G401 (cell line): ENCODE results near the gene STEEP1. TPM values are rescaled to one million over a fixed set of nuclear protein-coding genes. Genes with fewer than 3 reads are reported as not detected.

Experiments used
- DNase-seq: peaks from one replicate; pipeline ENCODE4 v3.0.0-alpha.2; 2015; ENCODE audit warnings: low spot score
- in situ Hi-C: cut with HindIII; loops from 2 replicates; pipeline ENCODE4 v1.10.0; 2016; ENCODE audit warnings: low sequenced_read_pairs, mixed read lengths
- total RNA-seq: library from RNA; depleted of rRNA; stranded (reverse); fragments of >200 nt; shearing (Covaris generic); gene quantifications from 2 replicates; pipeline ENCODE4 v1.2.3, GENCODE V29; 2014; rRNA removed

STEEP1 gene
- 22.1 and 36.2 TPM in 2 replicates for total RNA-seq

DNA sequence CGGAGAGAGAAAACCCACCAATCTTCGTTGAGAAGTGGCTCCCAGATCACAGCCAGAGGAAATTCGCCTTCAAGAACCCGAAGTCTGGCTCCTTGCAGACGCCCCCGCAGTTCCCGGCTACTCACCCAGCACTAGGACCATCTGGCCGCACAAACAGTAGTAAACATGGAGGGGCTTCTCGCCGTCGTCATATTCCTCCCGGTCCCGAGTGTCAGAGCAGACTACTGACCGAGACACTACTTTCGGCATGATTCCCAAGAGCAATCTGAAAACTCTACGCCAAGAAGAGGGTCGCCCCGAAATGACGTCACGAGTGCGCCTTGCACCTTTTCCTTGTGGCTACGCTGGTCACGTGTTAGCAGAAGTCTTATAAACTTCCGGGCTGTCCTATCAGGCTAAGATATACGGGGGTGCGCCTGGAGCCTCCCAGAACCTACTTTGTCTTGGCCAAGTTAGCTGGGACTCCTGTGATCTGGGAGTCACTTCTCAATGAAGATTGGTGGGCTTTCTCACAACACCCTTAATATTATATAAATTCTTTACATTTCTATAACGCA is at the start of gene STEEP1:
TSS of gene STEEP1 (minus strand) at position 303 of the 557 bp plus-strand sequence. CDS start at position 249, 54 bp downstream.
- peak; percentile 85 for DNase-seq
- in situ Hi-C loops: no loop called here

- no peak for DNase-seq
- in situ Hi-C loops: no loop called here
Measured at GRCh38 chrX:119614776-119615175, 49.6 kb upstream of the STEEP1 start.

- in situ Hi-C loops: no loop called here
Measured at GRCh38 chrX:119607018-119607389, 41.8 kb upstream of the STEEP1 start.

DNA sequence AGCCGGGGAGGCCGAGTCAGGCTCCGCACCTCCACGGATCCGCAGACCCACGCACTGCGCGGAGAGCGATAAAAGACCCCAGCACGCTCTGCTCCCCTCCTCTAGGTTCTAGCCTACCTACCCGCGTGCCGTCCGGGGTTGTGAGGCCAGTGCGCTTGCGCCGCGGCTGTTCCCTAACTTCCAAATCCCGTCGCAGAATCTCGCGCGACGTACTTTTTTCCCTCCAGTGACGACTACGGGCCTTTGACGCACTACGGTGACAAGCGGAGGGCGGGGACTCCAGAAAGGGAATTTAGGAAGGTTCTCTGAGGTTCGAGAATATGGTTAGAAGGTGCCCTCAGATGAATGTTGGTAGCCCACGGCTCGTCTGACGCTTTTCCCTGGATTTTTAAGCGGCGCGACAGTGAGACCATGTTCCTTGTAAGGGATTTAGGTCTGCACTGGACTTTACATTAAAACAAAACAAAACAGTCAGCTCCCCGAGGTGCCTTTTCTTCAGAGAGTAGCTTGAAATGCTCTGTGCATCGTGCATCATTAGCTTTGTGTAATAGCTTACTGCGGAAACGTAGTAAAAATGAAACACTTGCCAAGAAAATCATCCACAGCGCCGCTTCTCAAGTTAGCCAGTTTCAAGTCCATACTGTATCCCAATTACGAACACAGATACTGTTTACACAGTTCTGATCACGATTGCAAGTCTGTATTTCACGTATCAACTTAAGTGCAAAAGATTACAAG is 41.2 kb upstream of the STEEP1 start, which contains the start of gene NKRF:
TSS of gene NKRF (minus strand) at position 145 of the 738 bp plus-strand sequence.
- in situ Hi-C loops: no loop called here

More at GRCh38 chrX:119607018-119607389, 41.8 kb upstream of the STEEP1 start:
- DNase-seq: no peak

DNA sequence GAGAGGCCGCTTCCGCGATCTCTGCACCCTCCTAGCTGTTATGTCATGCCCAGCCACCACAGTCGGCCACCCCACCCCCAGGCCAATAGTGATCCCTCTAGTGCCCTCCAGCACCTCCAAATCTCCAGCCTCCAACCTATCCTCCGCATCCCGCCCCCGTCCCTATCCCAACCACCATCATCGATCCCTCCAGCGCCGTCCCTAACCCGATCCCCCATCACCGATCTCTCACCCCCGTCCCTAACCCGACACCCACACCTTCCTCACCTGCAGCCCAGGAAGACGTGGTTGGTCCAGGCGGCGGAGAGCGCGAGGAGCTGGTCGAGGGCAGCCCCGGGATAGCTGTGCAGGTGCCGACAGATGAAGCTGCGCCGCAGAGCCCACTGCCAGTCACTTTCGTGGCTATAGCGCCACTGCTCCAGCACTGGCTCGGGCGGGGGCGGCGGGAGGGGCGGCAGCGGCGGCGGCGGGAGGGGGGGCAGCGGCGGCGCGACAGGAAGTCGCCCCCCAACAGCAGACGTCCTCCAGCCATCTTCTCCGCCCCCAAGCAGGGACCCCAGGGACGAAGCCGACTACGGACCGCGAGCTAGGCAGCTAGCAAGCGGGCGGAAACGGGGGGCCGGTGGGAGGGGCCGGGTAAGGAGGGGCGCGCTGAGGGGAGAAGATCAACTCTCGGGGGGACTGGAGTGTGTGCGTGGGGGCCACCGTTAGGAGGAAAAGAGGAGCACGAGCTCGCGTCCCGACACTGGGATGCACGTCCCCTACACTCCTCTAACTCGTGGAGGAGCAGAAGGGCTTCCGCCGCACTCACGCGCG is 40.5 kb upstream of the STEEP1 start:
- in situ Hi-C loops: no loop called here

More for the DNA sequence above, 41.2 kb upstream of the STEEP1 start, which contains the start of gene NKRF:
- DNase-seq: peak; percentile 92

DNA sequence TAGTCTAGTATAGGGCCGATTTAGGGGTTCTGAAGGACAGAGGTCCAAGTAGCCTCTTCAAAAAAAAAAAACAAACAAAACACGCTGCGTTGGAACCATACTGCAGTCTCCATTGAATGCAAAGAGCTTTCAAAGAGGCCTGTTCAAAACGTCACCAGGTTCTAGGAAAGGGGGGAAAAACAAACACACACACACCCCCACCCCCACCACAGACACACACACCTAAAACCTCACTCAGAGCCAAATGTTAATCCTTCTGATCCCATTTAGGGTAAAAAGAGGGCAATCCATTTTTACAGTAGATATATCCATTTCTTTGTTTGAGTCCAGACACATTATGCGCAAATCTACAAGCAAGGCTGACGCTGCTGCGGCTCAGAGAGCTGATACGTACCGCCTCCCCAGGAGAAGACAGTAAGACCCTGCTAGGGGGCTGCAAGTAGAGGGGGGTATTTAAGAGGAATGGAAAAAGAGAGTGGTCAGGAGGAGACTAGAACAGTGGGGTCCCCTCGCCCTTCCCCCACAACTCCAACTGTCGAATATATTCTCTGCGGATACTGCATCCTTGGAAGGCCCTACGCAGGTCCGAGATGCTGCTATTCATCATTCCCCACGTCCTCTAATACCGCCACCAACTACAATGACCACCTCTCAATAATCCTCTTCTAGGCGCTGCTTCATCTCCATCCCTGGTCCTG is 39.7 kb upstream of the STEEP1 start:
- DNase-seq: peak; percentile 33
- in situ Hi-C loops: no loop called here

More for the DNA sequence above, 40.5 kb upstream of the STEEP1 start:
- peak; percentile 37 for DNase-seq

DNA sequence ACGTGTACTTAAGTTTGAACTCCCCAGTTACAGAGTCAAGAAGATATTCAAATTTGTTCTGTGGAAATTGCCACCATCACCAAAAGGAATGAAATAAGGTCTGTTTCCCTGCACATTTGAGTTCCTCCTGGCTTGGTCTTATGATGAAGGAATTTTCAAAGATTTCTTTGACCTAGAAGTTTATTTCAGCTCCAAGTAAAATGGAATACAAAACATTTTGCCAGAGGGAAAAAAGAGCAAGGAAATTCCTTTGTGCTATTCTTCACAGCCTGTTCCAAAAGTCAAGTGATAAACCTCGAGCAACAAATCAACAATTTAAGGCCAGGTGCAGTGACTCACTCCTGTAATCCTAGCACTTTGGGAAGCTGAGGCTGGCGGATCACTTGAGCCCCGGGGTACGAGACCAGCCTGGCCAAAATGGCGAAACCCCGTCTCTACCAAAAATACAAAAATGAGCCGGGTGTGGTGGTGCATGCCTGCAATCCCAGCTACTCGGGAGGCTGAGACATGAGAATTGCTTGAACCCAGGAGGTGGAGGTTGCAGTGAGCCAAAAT is 37.6 kb upstream of the STEEP1 start:
- no peak for DNase-seq
- in situ Hi-C loops: no loop called here

- in situ Hi-C loops: no loop called here
- DNase-seq: no peak
Measured at GRCh38 chrX:119589810-119590209, 24.6 kb upstream of the STEEP1 start.

DNA sequence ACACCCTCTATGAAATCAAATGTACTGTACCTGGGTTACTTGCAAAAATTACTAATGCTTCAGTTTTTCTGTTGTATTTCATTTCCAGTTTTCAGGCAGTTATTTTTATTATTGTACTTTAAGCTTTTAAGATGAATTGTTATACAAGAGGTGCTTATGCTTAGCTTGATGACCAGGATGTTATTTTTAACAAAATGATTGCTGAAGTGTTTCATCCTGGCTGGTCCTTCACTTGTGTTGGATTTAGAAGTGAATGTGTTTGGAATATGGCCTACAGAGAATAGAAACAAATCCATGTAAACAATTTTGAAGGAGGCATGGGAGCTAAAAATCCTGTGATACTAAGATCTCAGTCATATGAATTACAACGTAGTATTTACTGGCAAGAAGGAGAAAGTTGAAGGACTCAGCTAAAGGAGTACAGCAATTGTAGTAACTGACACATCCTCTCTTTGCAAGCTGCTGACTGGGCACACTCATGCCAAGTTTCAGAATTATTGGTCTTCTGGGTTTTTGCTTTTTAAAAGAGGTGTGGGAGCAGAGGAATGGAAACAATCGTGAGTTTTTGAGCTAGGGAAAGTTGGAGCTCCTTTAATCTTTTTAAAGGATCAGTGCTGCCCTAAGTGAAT is 18.3 kb upstream of the STEEP1 start:
- DNase-seq: no peak
- in situ Hi-C loops: no loop called here

DNA sequence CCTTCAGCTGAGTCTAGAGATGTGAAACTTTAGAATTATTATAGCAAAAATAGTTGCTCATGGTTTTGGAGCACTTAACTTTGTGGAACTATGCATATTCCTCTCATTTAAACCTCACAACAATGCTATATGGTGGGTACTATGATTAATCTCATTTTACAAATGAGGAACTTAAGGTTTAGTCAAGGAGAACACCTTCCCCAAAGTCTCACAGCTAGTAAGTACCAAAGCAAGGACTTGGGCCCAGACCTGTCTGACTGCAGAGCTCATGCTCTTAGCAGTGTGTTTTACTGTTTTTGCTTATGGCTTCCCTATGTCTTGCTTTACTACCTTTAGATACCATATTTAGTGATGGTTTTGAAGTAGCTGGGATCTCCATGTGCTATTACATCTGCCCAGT is 14.2 kb upstream of the STEEP1 start:
- no peak for DNase-seq
- in situ Hi-C loops: no loop called here

DNA sequence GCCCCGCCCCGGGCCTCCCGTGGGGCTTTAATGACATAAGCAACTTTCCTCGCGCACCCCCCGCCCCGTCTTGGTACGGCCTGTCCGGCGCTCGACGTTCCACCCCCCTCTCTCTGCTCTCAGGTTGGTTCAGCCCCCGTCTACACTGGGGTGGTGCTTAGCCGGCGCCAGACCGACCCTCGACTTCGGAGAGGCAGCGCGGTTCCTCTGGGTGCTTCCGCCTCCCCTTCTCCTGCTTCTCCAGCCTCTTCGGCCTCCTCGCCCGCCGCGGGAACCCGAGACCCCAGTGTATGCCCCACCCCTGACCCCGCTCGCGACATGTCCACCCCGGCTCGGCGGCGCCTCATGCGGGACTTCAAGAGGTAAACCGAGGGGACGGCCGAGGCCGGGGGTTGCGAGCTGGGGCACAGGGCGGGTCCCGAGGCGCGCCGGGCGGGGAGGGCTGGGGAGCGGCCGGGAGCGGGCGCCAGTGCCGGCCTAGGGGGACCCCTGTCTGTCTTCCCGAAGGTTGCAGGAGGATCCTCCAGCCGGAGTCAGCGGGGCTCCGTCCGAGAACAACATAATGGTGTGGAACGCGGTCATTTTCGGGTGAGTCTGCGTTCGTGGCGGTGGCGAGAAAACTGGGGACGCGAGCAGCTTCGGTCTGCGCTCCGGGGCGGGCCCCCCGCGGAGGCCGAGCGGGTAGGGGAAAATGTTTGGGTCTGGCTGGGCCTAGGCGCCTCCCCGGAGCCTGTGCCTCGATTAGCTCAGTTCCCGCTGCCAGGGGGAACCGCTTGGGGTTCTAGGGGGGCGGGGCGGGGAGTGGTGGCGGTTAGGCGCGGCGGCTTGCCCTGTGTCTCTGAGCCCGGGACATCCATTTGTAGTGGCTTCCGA is 9.4 kb upstream of the STEEP1 start, which contains the start of gene UBE2A:
TSS of gene UBE2A (plus strand) at position 170 of the 873 bp plus-strand sequence. CDS start at position 319, 149 bp downstream.
- in situ Hi-C loops: no loop called here

GRCh38 chrX:119573840-119574393 is 8.7 kb upstream of the STEEP1 start:
- in situ Hi-C loops: no loop called here

More for the DNA sequence above, 9.4 kb upstream of the STEEP1 start, which contains the start of gene UBE2A:
- peak; percentile 85 for DNase-seq

GRCh38 chrX:119573222-119573621 is 8.0 kb upstream of the STEEP1 start:
- DNase-seq: no peak
- in situ Hi-C loops: no loop called here

More at GRCh38 chrX:119573840-119574393, 8.7 kb upstream of the STEEP1 start:
- DNase-seq: peak; percentile 9

DNA sequence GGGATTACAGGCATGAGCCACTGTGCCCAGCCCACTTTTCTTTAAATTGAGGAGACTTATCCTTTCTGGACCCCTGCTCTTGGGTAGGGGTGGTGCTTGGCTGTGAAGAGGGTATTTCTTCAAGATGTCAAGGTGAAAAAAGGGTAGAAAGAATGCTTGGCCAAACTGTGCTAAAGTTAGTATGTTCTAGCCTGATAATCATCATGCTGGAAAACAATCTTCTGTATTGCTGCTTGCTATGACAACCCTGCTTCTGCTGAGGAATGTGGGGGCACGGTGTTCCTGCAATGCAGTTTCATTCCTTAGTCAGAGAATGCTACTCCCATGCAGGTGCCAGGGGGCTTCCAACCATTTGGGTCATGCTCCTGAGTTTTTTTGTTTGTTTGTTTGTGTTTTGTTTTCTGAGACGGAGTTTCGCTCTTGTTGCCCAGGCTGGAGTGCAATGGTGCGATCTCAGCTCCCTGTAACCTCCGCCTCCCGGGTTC is 5.2 kb upstream of the STEEP1 start:
- in situ Hi-C loops: no loop called here
- no peak for DNase-seq

DNA sequence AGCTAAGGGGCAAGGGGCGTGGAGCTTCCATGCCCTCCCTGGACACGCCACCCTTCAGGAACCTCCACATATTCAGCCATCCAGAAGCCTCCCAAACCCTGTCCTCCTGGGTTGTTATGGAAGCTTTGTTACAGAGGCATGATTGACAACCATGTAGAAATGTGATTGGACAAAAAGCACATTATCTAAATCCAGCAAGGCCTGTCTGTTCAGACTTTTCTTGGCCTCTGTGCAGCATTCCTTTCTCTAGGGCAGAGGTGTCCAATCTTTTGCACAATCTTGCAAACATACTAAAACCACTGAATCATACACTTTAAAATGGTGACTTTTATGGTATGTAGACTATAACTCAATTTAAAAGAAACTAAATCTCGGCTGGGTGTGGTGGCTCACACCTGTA is 12.7 kb downstream of the STEEP1 start:
- DNase-seq: no peak
- in situ Hi-C loops: no loop called here

- in situ Hi-C loops: no loop called here
- DNase-seq: peak; percentile 3
Measured at GRCh38 chrX:119549327-119550016, 15.7 kb downstream of the STEEP1 start.
